PFSK-1 (cell line): ENCODE results near the gene CEP170B.

Source experiments
- FOXP2 ChIP-seq: optimal IDR thresholded peaks from 2 replicates; pipeline ENCODE3; 2011; ENCODE audit warnings: borderline replicate concordance, control low read depth, inconsistent platforms; ENCODE audit not compliant: insufficient read depth; ENCODE audit errors: extremely low read length, extremely low read depth
- POLR2AphosphoS5 ChIP-seq: IDR thresholded peaks from 2 replicates; pipeline ENCODE4 v1.6.1; 2012; ENCODE audit warnings: low read depth, mild to moderate bottlenecking, control low read depth, low read length, moderate library complexity
- SIN3A ChIP-seq: IDR thresholded peaks from 2 replicates; pipeline ENCODE4 v1.6.1; 2012; ENCODE audit warnings: mild to moderate bottlenecking, low read length, moderate library complexity, borderline replicate concordance; ENCODE audit not compliant: insufficient read depth
- TAF1 ChIP-seq: IDR thresholded peaks from 2 replicates; pipeline ENCODE4 v1.6.1; 2012; ENCODE audit warnings: low read length, control low read depth, borderline replicate concordance; ENCODE audit not compliant: insufficient read depth
- TF ChIP-seq, protein P1 (sequence below), 2 experiments: IDR thresholded peaks; 2 replicates each; pipeline versions ENCODE4 v1.6.1 to v1.8.0; 2011 to 2012; ENCODE audit warnings: low read depth in 2 of 2, low read length in 2 of 2, control low read depth in 1 of 2, inconsistent platforms in 1 of 2, mild to moderate bottlenecking in 1 of 2, moderate library complexity in 1 of 2; ENCODE audit not compliant: insufficient read depth in 1 of 2

CEP170B gene

GRCh38 chr14:104933746-104934733 is 69.0 kb downstream of the CEP170B start:
- TF ChIP-seq TAF1 (no peak), POLR2AphosphoS5 (no peak), FOXP2 (no peak), SIN3A (no peak)
- TF ChIP-seq, protein P1, sequence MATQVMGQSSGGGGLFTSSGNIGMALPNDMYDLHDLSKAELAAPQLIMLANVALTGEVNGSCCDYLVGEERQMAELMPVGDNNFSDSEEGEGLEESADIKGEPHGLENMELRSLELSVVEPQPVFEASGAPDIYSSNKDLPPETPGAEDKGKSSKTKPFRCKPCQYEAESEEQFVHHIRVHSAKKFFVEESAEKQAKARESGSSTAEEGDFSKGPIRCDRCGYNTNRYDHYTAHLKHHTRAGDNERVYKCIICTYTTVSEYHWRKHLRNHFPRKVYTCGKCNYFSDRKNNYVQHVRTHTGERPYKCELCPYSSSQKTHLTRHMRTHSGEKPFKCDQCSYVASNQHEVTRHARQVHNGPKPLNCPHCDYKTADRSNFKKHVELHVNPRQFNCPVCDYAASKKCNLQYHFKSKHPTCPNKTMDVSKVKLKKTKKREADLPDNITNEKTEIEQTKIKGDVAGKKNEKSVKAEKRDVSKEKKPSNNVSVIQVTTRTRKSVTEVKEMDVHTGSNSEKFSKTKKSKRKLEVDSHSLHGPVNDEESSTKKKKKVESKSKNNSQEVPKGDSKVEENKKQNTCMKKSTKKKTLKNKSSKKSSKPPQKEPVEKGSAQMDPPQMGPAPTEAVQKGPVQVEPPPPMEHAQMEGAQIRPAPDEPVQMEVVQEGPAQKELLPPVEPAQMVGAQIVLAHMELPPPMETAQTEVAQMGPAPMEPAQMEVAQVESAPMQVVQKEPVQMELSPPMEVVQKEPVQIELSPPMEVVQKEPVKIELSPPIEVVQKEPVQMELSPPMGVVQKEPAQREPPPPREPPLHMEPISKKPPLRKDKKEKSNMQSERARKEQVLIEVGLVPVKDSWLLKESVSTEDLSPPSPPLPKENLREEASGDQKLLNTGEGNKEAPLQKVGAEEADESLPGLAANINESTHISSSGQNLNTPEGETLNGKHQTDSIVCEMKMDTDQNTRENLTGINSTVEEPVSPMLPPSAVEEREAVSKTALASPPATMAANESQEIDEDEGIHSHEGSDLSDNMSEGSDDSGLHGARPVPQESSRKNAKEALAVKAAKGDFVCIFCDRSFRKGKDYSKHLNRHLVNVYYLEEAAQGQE (IDR thresholded peaks at IDR 0.05; ENCODE audit: insufficient read depth in 1 of 2, low read depth in 2 of 2, low read length in 2 of 2): no peak

DNA sequence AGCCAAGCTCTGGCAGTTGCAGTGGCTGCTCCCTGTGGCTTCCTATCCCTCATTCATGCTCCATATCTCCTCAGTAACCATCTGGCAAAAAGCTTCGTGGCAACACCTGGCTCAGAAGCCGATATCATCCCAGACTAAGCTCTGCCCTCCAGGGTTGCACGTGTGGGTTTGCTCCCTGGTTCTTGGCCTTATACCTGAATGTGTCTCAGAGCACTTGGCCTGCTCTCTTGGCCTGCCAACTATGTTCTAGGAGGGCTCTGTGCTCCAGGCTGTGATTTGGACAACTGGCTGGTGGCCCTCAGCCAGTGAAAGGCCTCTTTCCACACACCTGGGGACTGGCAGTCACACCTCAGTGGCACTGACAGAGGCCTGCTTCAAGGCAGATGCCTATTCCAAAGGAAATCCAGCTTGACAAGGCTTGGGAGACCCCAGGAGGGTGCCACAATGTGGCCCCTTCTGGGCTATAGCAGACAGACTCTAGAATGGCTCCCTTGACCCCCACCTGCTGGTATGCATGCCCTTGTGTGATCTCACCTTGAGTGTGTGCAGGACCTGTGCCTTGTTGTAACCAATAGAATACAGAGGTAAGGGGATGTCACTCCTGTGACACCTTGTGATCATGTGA is 70.1 kb downstream of the CEP170B start:
- no peak for TF ChIP-seq POLR2AphosphoS5
- TF ChIP-seq TAF1: no peak

DNA sequence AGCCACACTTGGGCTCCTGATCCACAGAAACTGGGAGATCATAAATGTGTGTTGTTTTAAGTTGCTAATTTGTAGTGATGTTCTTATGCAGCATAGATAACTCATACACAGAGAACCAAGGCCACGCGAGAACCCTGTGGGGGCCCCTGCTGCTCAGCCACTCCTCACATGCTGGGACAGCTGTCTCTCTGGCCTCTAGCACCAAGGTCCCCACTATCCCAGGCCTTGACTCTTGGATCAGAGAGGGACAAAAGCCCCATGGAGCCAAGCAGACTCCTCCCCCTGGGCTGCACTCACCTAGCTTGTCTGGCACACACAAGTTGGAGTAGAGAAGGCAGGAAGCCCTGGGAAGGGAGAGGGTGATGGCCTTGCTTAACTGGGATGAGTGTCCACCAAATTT is 70.9 kb downstream of the CEP170B start:
- no peak for TF ChIP-seq SIN3A
- no peak for TF ChIP-seq FOXP2
- no peak for TF ChIP-seq POLR2AphosphoS5
- no peak for TF ChIP-seq TAF1
- TF ChIP-seq, protein P1 (IDR thresholded peaks at IDR 0.05; ENCODE audit: insufficient read depth in 1 of 2, low read depth in 2 of 2, low read length in 2 of 2): no peak

- TF ChIP-seq, protein P1 (IDR thresholded peaks at IDR 0.05; ENCODE audit: insufficient read depth in 1 of 2, low read depth in 2 of 2, low read length in 2 of 2): no peak
- TF ChIP-seq SIN3A: no peak
- TF ChIP-seq TAF1: no peak
- TF ChIP-seq POLR2AphosphoS5: no peak
- TF ChIP-seq FOXP2: no peak
Observed at GRCh38 chr14:104936361-104937155, 71.5 kb downstream of the CEP170B start.

GRCh38 chr14:104937161-104937560 is 72.1 kb downstream of the CEP170B start:
- TF ChIP-seq FOXP2: no peak
- TF ChIP-seq POLR2AphosphoS5: no peak
- no peak for TF ChIP-seq SIN3A
- TF ChIP-seq, protein P1 (IDR thresholded peaks at IDR 0.05; ENCODE audit: insufficient read depth in 1 of 2, low read depth in 2 of 2, low read length in 2 of 2): no peak
- TF ChIP-seq TAF1: no peak
